Measurements from ENCODE around the gene ABHD17A. TPM values are rescaled to one million over a fixed set of nuclear protein-coding genes. Genes with fewer than 3 reads are reported as not detected.

The ABHD17A gene
- total RNA-seq, 1 donor from 2014 or later, result 61.5 TPM

DNA sequence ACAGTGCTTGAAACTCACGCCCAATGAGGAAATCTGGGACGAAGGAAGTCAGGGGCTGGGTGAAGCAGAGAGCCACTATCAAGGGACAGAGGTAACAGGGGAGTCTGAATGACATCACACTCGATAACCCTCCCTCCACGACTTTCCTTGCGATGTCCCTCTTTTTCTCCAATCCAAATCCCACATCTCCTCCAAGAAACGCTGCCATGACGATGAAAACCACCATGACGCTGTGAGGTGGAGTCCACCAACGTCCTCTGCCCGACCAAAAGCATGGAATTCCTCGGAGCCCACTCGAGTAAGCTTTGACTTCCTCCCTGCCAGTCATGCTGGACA is 38.0 kb downstream of the ABHD17A start:
- no peak for ATAC-seq
- no peak for DNase-seq (ENCODE audit: missing footprints)
- intact Hi-C loops (cut with DNase I), result no loop called here

DNA sequence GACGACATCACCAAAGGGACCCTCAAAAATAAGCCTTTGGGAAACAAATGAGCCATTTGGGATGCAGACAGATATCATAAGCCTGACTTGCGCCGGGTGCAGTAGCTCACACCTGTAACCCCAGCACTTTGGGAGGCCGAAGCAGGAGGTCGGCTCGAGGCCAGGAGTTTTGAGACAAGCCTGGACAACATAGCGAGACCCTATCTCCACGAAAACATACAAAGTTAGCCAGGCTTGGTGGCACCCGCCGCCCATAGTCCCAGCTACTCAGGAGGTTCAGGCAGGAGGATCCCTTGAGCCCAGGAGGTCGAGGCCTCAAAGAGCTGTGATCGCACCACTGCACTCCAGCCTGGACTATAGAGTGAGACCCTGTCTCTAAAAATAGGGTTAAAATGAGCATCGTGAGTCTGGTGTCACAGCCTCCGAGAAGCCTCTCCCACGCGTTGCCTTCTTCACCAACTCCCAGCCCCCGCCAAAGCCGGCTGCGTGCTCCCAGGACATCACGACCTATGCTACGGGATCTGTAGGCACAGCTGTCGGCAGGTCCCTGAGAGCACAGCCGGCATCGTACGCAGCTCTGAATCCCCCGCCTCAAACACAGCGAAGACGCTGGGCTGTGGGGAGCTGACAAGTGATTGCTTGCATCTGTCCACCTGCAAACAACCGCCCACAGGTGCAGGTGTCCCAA is 38.6 kb downstream of the ABHD17A start:
- DNase-seq (ENCODE audit: missing footprints) (no peak), ATAC-seq (no peak)
- intact Hi-C loops (cut with DNase I), result no loop called here

DNA sequence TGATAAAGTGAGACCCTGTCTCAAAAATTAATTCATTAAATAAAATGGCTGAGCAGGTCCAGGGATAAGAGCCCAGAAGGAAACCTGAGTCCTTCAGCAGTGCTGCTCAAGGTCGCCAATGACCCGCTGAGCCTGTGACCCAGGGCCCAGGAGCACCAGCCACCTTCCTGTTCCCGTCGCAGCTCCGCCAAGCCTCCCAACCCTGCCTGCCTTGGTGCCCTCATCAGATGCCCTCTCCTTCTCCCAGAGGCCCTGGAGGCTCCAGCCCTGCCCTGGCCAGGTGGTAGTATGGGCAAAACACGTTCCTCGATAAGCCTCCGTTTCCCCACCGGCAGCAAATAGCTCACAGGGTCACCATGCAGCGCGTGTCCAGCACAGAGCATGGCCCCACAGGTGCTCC is 39.7 kb downstream of the ABHD17A start:
- DNase-seq (ENCODE audit: missing footprints) (no peak), ATAC-seq (no peak)
- intact Hi-C loops (cut with DNase I), result no loop called here

DNA sequence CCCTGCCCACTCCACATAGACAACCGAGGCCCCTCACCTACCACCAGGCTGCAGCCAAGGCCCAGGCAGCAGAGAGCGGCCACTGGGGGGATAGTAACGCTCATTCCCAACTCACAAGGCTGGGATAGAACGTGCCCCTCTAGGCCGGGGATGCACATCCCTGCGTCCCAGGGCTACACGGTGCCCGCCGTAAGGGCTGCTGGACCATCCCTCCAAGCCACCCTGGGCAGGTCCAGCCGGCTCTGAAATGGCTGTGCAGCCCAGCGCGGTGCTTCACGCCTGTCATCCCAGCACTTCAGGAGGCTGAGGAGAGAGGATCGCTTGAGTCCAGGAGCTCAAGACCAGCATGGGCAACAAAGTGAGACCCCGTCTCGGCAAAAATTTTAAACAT is 40.2 kb downstream of the ABHD17A start:
- intact Hi-C loops (cut with DNase I), result no loop called here
- DNase-seq (ENCODE audit: missing footprints) (no peak), ATAC-seq (no peak)

DNA sequence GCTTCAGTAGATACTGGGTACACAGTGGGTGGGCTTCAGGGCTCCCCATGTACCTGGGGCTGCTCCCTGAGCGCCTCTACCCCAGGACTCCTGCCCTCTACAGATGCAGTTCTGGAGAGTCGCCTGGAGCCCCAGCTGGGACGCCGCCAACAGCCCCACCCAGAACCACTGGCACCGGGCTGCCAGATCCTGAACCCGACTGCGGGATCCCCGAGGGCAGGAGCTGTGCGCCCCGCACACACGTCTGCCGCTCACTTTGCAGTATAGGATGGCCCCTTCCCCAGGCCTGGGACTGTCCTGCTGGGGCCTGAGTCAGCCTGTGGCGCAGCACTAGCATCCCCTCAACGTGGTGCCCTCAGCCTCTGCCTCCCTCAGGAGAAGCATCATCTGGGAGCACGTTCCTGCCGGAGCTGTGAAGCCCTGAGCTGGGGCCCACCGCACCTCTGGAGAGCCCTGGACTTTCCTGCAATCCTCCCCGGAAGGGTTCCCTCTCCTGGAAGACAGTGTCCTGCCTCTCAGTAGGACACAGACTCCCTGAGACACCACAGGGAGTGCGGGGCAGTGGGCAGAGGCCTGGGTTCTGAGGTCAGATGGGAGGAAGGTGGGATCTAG is 40.7 kb downstream of the ABHD17A start:
- no peak for DNase-seq (ENCODE audit: missing footprints)
- no peak for ATAC-seq

DNA sequence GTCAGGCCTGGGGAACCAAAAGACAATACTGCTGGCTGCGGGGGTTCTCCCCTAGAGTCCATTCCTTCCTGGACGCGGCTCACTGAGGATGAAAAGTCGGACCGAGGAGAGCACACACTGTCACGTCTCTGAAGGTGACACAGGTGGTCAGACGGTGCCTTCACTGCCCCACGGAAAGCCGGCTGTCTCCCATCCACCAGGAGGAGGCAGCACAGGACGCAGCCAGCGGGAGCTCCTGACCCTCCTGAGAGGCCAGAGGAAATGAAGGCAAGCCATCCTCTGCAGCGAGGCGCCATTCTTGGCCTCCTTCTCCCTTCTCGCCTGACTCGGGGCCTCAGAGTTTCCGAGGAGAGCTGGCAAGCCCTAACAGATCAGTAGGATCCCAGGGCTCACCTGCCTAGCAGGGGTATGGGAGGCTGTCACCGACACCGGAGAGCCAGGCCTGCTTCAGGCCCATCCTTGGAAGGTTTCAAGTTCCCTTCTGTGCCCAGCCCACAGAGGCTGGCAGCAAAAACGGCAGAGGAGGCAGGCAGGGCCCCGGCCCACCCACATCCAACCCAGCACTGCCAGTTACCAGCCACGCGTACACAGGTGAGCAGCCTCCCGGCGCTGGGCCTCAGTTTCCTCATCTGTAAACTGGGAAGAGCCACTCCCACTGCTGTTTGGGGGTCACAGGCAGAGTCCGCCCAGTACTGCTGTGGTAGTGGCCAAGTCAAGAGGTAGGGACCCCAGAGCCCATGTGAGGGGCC is 41.5 kb downstream of the ABHD17A start:
- DNase-seq (ENCODE audit: missing footprints), result no peak
- intact Hi-C loops (cut with DNase I), result no loop called here
- ATAC-seq, result no peak

More for the DNA sequence above, 40.7 kb downstream of the ABHD17A start:
- intact Hi-C loops (cut with DNase I), result no loop called here

DNA sequence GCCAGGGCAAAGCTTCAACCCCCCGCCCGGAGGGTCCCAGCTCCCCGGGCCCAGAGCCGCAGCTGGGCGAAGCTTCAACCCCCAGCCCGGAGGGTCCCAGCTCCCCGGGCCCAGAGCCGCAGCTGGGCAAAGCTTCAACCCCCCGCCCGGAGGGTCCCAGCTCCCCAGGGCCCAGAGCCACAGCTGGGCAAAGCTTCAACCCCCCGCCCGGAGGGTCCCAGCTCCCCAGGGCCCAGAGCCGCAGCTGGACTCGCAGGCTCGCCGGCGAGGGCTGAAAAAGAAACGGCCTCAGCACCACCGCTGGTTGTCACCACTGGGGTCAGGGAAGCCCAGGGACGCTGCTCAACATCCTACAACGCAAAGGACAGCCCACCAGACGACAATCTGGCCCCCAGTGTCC is 42.2 kb downstream of the ABHD17A start:
- DNase-seq (ENCODE audit: missing footprints), result no peak
- no peak for ATAC-seq
- intact Hi-C loops (cut with DNase I), result no loop called here

DNA sequence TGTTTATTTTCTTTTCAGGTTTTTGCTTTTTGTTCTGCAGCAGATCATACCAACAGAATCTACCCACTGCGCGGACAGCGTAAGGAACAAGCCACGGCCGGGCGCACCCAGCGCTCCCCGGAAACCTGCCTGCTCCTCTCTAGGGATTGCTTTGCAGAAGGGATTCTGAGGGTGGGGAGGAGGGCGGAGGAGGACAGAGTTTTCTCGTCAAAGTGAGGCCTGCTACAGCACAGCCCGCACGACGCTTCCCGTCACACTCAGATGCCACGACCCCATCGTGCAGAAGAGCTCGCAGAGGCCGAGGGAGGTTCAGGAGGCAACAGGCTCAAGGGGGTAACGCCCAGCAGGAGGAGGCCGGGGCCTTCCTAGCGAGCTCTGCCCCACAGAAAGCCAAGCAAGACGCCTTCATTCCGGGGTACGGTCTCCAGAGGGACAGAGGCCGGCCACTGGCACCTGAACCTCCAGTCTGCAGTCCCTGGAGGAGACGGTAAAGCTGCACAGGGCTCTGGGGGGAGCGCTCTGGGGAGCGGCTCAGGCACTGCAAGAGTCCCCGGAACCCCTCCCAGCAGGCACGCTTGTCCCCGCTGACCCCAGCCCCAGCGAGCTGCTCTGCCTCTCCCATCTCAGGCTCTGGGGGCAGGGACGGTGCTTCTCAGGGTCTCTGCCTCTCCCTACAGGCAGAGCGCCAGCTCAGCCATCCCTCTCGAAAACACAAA is 43.9 kb downstream of the ABHD17A start:
- ATAC-seq (no peak), DNase-seq (ENCODE audit: missing footprints) (no peak)
- intact Hi-C loops (cut with DNase I), result no loop called here

DNA sequence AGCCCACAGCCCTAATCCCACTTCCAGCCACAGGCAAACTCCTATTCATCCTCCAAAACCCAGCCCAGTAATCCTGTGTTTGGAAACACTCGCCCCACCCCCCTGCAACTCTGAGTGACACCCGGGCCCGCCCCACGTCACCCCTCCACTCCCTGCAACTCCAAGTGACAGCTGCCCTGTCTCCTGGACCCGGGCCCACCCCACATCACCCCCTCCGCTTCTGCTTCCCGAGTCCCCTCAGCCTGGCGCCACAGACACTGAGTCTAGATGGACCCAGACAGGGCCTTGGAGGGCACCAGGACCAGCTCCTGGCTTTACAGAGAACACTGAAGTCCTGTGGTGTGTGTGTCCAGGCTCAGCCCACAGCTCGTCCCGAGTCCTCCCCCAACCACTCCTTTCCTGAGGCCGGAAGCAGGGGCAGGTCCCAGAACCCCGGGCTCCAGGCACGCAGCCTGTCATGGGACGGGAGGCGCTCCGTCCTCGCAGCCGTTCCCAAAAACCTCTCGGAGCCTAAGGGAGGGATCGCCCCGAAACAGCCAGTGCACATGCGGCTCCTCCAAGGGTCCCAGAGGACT is 44.7 kb downstream of the ABHD17A start:
- intact Hi-C loops (cut with DNase I), result no loop called here
- peak; percentile 63 for ATAC-seq
- DNase-seq (ENCODE audit: missing footprints), result no peak

DNA sequence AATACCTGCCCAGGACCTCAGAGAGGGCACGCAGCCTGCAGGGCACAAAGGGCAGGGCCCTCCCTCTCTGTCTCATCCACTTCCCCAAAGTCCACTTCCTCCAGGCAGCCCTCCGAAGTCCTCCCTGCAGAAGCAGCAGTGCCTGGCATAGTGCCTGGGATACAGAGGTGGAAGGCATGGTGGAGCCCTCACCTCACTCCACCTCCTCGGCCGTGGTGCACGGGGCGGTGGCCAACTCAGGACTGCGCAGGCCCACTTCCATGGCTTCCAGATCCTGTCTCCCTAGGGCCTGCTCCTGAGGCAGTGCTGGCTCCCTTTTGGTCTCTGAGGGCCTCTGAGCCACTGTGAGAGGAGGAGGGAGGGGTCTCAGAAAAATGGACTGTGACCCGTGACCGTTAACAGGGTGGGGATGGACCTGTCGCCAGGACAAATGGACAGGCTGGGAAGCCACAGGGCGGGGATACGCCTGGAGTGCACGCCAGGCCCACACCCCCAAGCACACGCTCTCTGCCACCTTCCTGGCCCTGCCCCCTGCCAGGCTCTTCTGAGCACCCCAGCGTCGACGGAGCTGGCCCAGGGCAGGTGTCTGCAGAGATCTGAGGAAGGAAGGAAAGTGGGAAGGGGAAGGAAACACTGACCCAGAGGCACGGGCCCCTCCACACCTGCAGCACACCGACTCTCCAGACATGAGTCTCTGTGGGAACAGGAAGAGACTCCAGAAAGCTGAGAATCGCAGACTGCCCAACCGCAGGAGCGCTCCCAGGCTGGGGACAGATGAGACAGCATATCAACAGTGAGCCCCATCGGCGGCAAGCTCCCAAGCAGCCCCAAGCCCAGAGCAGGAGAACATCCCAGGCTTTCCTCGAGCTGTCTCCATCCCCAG is 45.4 kb downstream of the ABHD17A start:
- no peak for ATAC-seq
- no peak for DNase-seq (ENCODE audit: missing footprints)
- intact Hi-C loops (cut with DNase I), result no loop called here

DNA sequence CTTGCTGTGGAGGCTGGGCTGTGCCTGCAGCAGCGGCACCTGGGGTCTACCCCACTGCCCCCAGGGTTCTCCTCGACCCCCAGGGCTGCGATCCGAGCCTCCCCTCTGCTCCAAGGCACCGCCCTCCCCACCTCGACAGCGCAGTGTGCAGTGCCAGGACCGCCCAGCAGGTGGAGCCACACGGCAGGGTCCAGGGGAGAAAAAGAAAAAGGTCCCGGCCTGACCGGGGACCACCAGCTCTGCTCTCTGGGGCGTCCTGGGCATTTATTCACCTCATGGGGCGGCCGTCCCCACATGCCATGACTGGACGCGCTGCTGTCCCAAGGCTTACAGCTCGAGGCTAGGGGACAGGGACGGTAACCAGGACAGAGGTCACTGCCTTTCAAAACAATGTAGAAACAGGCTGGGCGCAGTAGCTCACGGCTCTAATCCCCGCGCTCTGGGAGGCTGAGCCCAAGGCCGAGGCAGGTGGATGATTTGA is 47.6 kb downstream of the ABHD17A start:
- ATAC-seq, result no peak
- no peak for DNase-seq (ENCODE audit: missing footprints)
- intact Hi-C loops (cut with DNase I), result no loop called here

DNA sequence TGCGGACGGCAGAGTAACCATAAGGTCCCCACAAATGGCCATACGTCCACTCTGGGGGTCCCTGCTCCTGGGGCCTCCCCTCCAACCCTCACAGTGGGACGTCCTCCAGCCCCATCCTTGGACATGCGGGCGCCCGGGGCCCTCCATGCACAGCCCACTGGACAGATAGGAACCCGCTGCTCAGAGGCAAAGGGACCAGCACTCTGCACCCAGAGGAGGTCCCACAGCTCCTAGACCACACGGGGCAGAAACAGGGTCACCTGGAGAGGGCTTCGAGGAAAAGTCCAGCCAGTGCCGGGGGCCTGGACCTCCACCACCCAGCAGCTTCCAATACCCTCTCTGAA is 48.1 kb downstream of the ABHD17A start:
- ATAC-seq (no peak), DNase-seq (ENCODE audit: missing footprints) (no peak)
- intact Hi-C loops (cut with DNase I), result no loop called here

DNA sequence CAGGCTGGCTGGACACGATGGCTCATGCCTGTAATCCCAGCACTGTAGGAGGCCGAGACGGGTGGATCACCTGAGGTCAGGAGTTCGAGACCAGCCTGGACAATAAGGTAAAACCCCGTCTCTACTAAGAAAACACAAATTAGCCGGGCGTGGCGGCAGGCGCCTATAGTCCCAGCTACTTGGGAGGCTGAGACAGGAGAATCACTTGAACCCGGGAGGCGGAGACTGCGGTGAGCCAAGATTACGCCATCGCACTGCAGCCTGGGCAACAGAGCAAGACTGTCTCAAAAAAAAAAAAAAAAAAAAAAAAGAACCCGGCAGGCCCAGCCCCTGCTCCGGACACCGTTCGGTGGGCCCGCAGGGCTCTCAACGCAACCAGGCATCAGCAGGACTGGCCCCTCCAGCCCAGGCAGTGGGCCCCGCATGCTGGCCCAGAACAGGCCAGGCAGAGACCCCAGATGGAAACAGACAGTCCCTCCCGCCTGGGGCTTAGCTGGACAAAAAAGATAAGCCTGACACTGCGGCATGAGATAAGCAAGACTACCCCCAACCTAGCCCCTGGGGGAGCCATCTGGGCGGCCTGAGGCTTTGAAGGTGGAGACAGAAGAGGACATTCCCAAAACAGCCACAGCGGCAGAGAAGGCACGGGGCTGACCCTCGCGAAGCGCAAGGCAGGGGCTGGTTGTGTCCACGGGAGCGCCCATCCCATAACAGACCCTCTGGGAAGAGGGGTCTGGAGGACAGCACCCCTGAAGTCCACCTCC is 48.7 kb downstream of the ABHD17A start:
- no peak for ATAC-seq
- intact Hi-C loops (cut with DNase I), result no loop called here
- no peak for DNase-seq (ENCODE audit: missing footprints)

DNA sequence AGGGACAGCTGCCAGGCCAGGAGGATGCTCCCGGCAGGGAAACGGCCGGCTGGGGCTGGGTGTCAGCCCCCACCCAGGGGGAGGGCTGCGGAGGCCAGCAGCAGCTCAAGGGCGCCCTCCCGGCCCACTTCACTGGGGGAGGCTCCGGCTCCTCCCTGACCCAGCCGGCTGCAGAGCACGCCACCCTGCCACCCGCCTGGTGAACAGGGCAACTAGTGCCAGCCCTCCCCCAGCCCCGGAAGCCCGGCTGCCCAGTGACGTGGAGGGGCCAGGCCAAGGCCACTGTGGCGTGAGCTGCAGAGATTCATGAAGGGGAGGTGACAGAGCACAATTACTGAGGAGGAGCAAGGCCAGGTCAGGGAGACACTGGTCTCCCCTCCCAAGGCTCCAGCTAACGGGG is 51.8 kb downstream of the ABHD17A start:
- DNase-seq (ENCODE audit: missing footprints) (no peak), ATAC-seq (no peak)
- intact Hi-C loops (cut with DNase I), result no loop called here

DNA sequence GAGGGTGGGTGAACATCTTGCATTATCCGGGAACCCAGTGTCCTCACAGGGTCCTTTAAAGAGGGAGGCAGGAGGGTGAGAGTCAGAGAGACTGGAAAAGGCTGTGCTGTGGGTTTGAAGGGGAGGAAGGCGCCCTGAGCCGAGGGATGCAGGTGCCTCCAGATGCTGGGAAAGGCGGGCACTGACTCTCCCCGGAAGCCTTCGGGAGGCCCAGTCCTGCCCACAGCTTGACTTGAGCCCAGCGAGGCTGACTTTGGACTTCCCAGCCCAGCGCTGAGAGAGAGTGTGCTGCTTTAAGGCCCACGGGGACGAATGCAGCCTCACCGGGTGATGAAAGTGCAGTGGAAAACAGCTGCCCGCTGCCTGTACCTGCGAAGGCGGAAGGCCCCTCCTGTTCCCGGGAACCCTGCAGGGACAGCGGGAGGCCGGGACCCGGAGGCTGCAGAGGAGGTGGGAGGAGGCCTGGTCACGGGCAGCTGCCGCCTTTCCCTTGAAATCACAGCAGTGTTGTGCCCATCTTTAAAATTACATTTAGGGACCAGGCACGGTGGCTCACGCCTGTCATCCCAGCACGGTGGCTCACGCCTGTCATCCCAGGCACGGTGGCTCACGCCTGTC is 53.1 kb downstream of the ABHD17A start:
- ATAC-seq (no peak), DNase-seq (ENCODE audit: missing footprints) (no peak)
- intact Hi-C loops (cut with DNase I), result no loop called here

DNA sequence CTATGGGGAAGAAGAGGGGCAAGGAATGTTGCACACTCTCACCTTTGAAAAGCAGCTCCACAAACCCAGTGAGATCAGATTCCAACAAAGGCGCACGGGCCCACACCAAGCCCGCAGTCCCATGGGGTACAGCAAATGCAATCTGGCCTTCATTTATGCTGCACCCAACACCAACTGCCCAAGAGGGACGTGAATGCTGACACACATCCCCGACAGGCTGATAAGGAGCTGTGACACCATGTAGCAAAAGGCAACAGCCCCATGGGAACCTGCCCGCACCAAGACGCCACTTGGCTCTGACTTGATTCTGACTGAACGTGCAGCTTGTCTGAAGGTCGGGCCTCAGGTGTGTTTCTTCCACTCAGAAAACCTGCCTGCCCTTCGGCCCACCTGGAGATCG is 54.3 kb downstream of the ABHD17A start:
- no peak for DNase-seq (ENCODE audit: missing footprints)
- ATAC-seq, result no peak
- intact Hi-C loops (cut with DNase I), result no loop called here

DNA sequence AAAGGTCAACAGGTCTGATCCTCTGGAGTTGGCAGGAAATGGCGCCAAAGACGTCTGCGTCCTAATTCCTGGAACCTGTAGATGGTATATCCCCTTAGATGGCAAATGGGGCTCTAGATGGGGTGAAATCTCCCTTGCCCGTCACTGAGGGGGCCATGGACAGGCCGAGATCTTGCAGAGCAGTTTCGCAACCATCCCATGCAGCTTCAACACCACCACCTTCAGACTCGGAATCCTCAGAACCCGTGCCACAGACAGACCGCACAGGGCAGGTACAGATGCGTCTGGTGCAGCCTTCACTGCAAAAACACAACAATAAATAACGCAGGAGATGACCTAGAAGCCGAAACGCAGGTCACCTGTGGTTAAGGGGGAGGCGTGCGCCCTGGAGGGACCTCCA is 54.7 kb downstream of the ABHD17A start:
- DNase-seq (ENCODE audit: missing footprints), result no peak
- intact Hi-C loops (cut with DNase I), result no loop called here
- ATAC-seq, result no peak
